K562 (cell line): ENCODE results near the gene ZFTA. TPM values are rescaled to one million over a fixed set of nuclear protein-coding genes. Genes with fewer than 3 reads are reported as not detected.
A peak's percentile ranks its signal among the peaks of the same experiment; 100 is the strongest.

Source experiments
- ATAC-seq: fragments of 200-7000 bp; cut with Tn5 transposase; 3 replicates; pipeline ENCODE4 v1.9.1; 2020; ENCODE audit warnings: moderate library complexity
- BruUV-seq: library from RNA; stranded (reverse); fragments of 400-500 nt; replicated peaks from 2 replicates; lab custom pipeline; 2021; lab: Mats Ljungman, UMichigan
- CTCF ChIA-PET: fragments of 300-600 bp; formaldehyde crosslinking; extraction: SDS; loops from one replicate; lab custom pipeline; 2021; ENCODE audit warnings: low intra/inter-chr PET ratio; lab: Yijun Ruan, JAX
- POLR2A ChIA-PET: fragments of 300-600, 350-650 bp; sonication (Branson Sonifier 250); formaldehyde crosslinking; extraction: SDS; loops from one replicate; lab custom pipeline; 2021; ENCODE audit warnings: antibody characterized with exemption, inconsistent platforms; lab: Yijun Ruan, JAX
- DNase-seq, 4 experiments: peaks; one replicate each; pipeline versions ENCODE4 v3.0.0 to v3.0.0-alpha.2; 2011 to 2018; ENCODE audit warnings: low spot score in 3 of 4, mixed read lengths in 3 of 4; ENCODE audit errors: extremely low read depth in 1 of 4
- FAIRE-seq: peaks from 2 replicates; lab custom pipeline; 2011; peaks lifted over from hg19 to GRCh38; lab: Jason Lieb, UNC
- H2AFZ ChIP-seq: 2 replicates; pipeline ENCODE4 v1.6.0; 2011; ENCODE audit warnings: low read depth, low read length, control low read depth, inconsistent platforms
- H3K27ac ChIP-seq: fragments of 200-600 bp; 3 replicates; pipeline ENCODE4 v1.8.0; 2011; ENCODE audit warnings: low read depth, mild to moderate bottlenecking, control low read depth, inconsistent platforms, low read length, moderate library complexity, mixed read lengths; ENCODE audit errors: extremely low read depth
- H3K27me3 ChIP-seq, 2 experiments: fragments of 300-600 bp in 1 of 2; 2 replicates in 1 of 2; 3 replicates in 1 of 2; pipeline versions ENCODE4 v1.6.0 to v1.8.0; 2011; ENCODE audit warnings: inconsistent platforms in 2 of 2, low read length in 2 of 2, mild to moderate bottlenecking in 1 of 2, mixed read lengths in 1 of 2, moderate library complexity in 1 of 2; ENCODE audit not compliant: control insufficient read depth in 2 of 2, insufficient read depth in 2 of 2
- H3K36me3 ChIP-seq: fragments of 300-600 bp; 3 replicates; pipeline ENCODE4 v1.8.0; 2011; ENCODE audit warnings: mild to moderate bottlenecking, low read length, inconsistent platforms; ENCODE audit not compliant: control insufficient read depth, insufficient read depth
- H3K4me1 ChIP-seq, 2 experiments: fragments of 200-600 bp in 1 of 2; replicated peaks in 1 of 2; 2 replicates in 1 of 2; 3 replicates in 1 of 2; pipeline versions ENCODE4 v1.5.1 to v1.8.0; 2011; ENCODE audit warnings: inconsistent platforms in 2 of 2, low read length in 2 of 2, mild to moderate bottlenecking in 1 of 2, mixed read lengths in 1 of 2, moderate library complexity in 1 of 2; ENCODE audit not compliant: control insufficient read depth in 2 of 2, insufficient read depth in 2 of 2
- H3K4me2 ChIP-seq: 2 replicates; pipeline ENCODE4 v1.6.1; 2011; ENCODE audit warnings: low read length, control low read depth, inconsistent platforms, mixed read lengths; ENCODE audit not compliant: insufficient read depth
- H3K4me3 ChIP-seq: fragments of 200-600 bp; sonication (generic), shearing (Covaris generic); 2 replicates; pipeline ENCODE4 v1.5.1; 2016; ENCODE audit warnings: control low read depth, inconsistent platforms
- H3K79me2 ChIP-seq: fragments of 200-600 bp; 3 replicates; pipeline ENCODE4 v1.8.0; 2011; ENCODE audit warnings: low read length, inconsistent platforms; ENCODE audit not compliant: control insufficient read depth, insufficient read depth
- H3K9ac ChIP-seq, 2 experiments: 2 replicates each; pipeline versions ENCODE4 v1.6.0 to v1.6.1; 2011; ENCODE audit warnings: low read depth in 2 of 2, low read length in 2 of 2, control low read depth in 1 of 2, inconsistent platforms in 1 of 2, mild to moderate bottlenecking in 1 of 2, mixed read lengths in 1 of 2; ENCODE audit not compliant: insufficient read depth in 1 of 2
- H3K9me1 ChIP-seq: one replicate; pipeline ENCODE4 v1.6.0; 2011; ENCODE audit warnings: inconsistent platforms, mild to moderate bottlenecking, low read length, moderate library complexity; ENCODE audit not compliant: control insufficient read depth, insufficient read depth
- H3K9me3 ChIP-seq: replicated peaks from 2 replicates; pipeline ENCODE4 v1.5.1; 2011; ENCODE audit warnings: low read depth, low read length, inconsistent platforms; ENCODE audit not compliant: control insufficient read depth, insufficient read depth
- H4K20me1 ChIP-seq: replicated peaks from 2 replicates; pipeline ENCODE4 v1.6.1; 2011; ENCODE audit warnings: low read length, inconsistent platforms, mixed read lengths; ENCODE audit not compliant: control insufficient read depth, insufficient read depth
- ATF2 ChIP-seq: sonication (generic); formaldehyde crosslinking; IDR thresholded peaks from 2 replicates; pipeline ENCODE4 v1.8.1; 2022; ENCODE audit warnings: missing genetic modification reagents
- CEBPB ChIP-seq: fragments of 450-650 bp; IDR thresholded peaks from 2 replicates; pipeline ENCODE4 v1.6.1; 2016; ENCODE audit warnings: missing genetic modification characterization, missing compliant biosample characterization
- CTCF ChIP-seq, 3 experiments: IDR thresholded peaks in 2 of 3; conservative IDR thresholded peaks in 1 of 3; 2 replicates each; pipeline ENCODE4 v1.5.1; 2011 to 2012; ENCODE audit warnings: low read length in 3 of 3, mild to moderate bottlenecking in 3 of 3, control low read depth in 2 of 3, improper control_type of control experiment in 1 of 3, inconsistent platforms in 1 of 3, low read depth in 1 of 3, mixed read lengths in 1 of 3, moderate library complexity in 1 of 3; ENCODE audit not compliant: insufficient read depth in 2 of 3
- ESRRA ChIP-seq: fragments of 450-650 bp; IDR thresholded peaks from 2 replicates; pipeline ENCODE4 v1.6.1; 2014; ENCODE audit warnings: low read depth, mild to moderate bottlenecking, moderate library complexity, borderline replicate concordance
- NR2F6 ChIP-seq: fragments of 450-650 bp; formaldehyde crosslinking; IDR thresholded peaks from 2 replicates; pipeline ENCODE4 v1.4.0; 2020; ENCODE audit warnings: mild to moderate bottlenecking
- POLR2G ChIP-seq: fragments of 200-400 bp; formaldehyde crosslinking; IDR thresholded peaks from 2 replicates; pipeline ENCODE4 v1.6.1; 2017; ENCODE audit warnings: low read depth, mild to moderate bottlenecking, antibody characterized with exemption, low read length, moderate library complexity
- RBFOX2 ChIP-seq: fragments of 200-400 bp; formaldehyde crosslinking; IDR thresholded peaks from 2 replicates; pipeline ENCODE4 v1.6.1; 2017; ENCODE audit warnings: low read depth, mild to moderate bottlenecking, low read length, moderate library complexity
- WGBS: fragments of 100-300 bp; shearing (Covaris generic); methylation state at CpG from one replicate; pipeline ENCODE4 v1.1.6; 2016; ENCODE audit warnings: low coverage, mixed read lengths; ENCODE audit not compliant: insufficient coverage; ENCODE audit errors: missing lambda C conversion rate; 5-methylcytosine and 5-hydroxymethylcytosine counted together
- in situ Hi-C: fragments of 300-500 bp; cut with MboI; formaldehyde crosslinking; loops from 4 replicates; pipeline ENCODE4 v1.15.0; 2018; ENCODE audit warnings: inconsistent platforms, mixed read lengths
- intact Hi-C: fragments of 100-400 bp; cut with micrococcal nuclease; formaldehyde crosslinking; loops from 2 replicates; pipeline ENCODE4 v1.14.2; 2022
- polyA plus RNA-seq, 8 experiments: library from polyadenylated mRNA; depleted of rRNA in 4 of 8; stranded (reverse) in 5 of 8; unstranded in 3 of 8; fragments of >200 nt; fragmentation: Nextera tagmentation in 2 of 8; fragmentation: Illumina TruSeq in 1 of 8; extraction: Ambion mirVana in 2 of 8; extraction: Trizol in 1 of 8; gene quantifications; 2 replicates each; pipeline versions ENCODE4 v1.2.1 to v1.2.3, GENCODE V29; 2011 to 2014; ENCODE audit warnings: inconsistent platforms in 1 of 8, missing spikeins in 1 of 8
- total RNA-seq, 7 experiments: library from RNA; depleted of rRNA in 6 of 7; stranded (reverse); fragments of >200 nt in 6 of 7; fragmentation: Illumina TruSeq in 2 of 7; extraction: Trizol in 2 of 7; gene quantifications; 2 replicates each; pipeline versions ENCODE4 v1.2.1 to v1.2.3, GENCODE V29; 2011 to 2021; ENCODE audit warnings: low replicate concordance in 1 of 7

Gene ZFTA
- total and polyA plus RNA-seq, 9 of the 15 experiments (the other 6 are each of a cell fraction or from before 2014, with no cell fraction given): 0.45 to 12.3 (median 2.9) TPM

DNA sequence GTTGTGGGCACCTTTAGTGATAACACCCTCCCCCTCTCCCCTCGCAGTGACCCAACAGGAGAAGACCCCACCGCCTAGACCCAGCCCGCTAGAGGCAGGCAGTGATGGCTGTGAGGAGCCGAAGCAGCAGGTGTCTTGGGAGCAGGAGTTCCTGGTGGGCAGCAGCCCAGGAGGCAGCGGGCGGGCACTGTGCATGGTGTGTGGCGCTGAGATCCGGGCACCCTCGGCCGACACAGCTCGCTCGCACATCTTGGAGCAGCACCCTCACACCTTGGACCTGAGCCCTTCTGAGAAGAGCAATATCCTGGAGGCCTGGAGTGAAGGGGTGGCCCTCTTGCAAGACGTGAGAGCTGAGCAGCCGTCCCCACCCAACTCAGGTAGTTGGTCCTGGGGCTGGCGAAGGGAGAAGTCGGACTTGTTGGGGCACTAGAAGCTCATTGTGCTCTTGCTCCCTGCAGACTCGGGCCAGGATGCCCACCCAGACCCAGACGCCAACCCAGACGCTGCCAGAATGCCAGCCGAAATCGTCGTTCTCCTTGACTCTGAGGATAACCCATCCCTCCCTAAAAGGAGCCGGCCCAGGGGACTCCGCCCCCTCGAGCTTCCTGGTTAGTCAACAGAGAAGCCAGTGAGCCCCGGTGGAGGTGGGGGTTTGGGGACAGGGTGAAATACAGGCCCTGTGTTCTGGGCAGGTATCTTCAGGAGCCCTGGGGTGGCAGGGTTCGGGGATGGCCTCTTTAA is 49.4 kb upstream of the ZFTA start:
- peaks cover 75% of the 10 kb centered on the region for H3K36me3 ChIP-seq
- in situ Hi-C loops (no loop called here), intact Hi-C loops (no loop called here)
- H4K20me1 ChIP-seq: peaks cover 13% of the 10 kb centered on the region; the same call in 1 of the 2 replicates
- no peak overlapping the region for H3K4me2 ChIP-seq
- H3K9me3 ChIP-seq: no peaks in the 10 kb centered on the region
- H2AFZ ChIP-seq: no peak overlapping the region
- ChIA-PET POLR2A (interaction anchor here (0.9 to 1.4 kb wide), 3 partner anchors 8 to 15 kb away, joined by 3 to 7 read pairs (median 5); no protein-coding TSS in a partner anchor), CTCF (no interaction called here)
- 90% methylated on average over 21 of the region's 27 CpGs for WGBS
- H3K27ac ChIP-seq: no peak overlapping the region
- H3K79me2 ChIP-seq: peaks cover 34% of the 10 kb centered on the region
- TF ChIP-seq POLR2G: no peak; the same call in 1 of the 2 replicates
- no peak for TF ChIP-seq NR2F6 (CRISPR knock-in tag)
- no peak for TF ChIP-seq CEBPB (tag)
- no peak for TF ChIP-seq CTCF (IDR thresholded peaks at IDR 0.05 in 2 of 3, conservative IDR thresholded peaks at IDR 0.05 in 1 of 3; ENCODE audit: insufficient read depth in 2 of 3, low read depth in 1 of 3, low read length in 3 of 3)
- peak; percentile 13; the same call in 1 of the 2 replicates for TF ChIP-seq RBFOX2
- no peak for TF ChIP-seq ATF2
- TF ChIP-seq ESRRA: no peak
- H3K4me1 ChIP-seq: peaks cover 14 to 20% of the 10 kb centered on the region in 2 experiments
- H3K4me3 ChIP-seq: no peak overlapping the region
- no peaks in the 10 kb centered on the region for H3K27me3 ChIP-seq
- DNase-seq (peak in 1 of 4 experiments; percentile 4), ATAC-seq (no peak), FAIRE-seq (no peak)
- H3K9me1 ChIP-seq: peaks cover 2% of the 10 kb centered on the region
- BruUV-seq: no TSS peak
- H3K9ac ChIP-seq: peak overlapping the region in 1 of 2 experiments; percentile 29; a peak in 1 of 4 replicates
